Ramos (cell line): ENCODE results near the gene FHAD1.
"Not testable (repeated sequence)": the region's sequence is repeated elsewhere in the genome, so short reads cannot be mapped to it uniquely, and the experiment has no call there.

Source experiments
- in situ Hi-C: fragments of 300-500 bp; cut with MboI; formaldehyde crosslinking; loops from one replicate; pipeline ENCODE4 v1.14.3; 2022; ENCODE audit warnings: low sequenced_read_pairs; ENCODE audit not compliant: unreplicated experiment

FHAD1 gene

DNA sequence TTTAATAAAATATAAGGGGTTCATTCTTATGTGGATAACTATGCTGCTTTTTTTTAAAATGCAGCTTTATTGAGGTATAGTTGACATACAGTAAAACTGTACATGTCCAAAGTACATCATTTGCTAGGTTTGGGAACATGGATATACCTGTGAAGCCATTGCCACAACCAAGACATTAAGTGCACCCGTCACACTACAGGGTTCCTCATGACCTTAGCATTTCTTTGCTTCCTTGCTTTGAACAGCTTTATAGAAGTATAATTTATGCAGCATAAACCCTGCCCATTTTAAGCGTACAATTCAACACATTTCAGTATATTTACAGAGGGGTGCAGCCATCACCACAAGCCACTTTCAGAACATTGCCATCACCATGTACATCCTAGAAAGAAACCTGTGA is 26.3 kb downstream of the FHAD1 start:
- in situ Hi-C loops = no loop called here

DNA sequence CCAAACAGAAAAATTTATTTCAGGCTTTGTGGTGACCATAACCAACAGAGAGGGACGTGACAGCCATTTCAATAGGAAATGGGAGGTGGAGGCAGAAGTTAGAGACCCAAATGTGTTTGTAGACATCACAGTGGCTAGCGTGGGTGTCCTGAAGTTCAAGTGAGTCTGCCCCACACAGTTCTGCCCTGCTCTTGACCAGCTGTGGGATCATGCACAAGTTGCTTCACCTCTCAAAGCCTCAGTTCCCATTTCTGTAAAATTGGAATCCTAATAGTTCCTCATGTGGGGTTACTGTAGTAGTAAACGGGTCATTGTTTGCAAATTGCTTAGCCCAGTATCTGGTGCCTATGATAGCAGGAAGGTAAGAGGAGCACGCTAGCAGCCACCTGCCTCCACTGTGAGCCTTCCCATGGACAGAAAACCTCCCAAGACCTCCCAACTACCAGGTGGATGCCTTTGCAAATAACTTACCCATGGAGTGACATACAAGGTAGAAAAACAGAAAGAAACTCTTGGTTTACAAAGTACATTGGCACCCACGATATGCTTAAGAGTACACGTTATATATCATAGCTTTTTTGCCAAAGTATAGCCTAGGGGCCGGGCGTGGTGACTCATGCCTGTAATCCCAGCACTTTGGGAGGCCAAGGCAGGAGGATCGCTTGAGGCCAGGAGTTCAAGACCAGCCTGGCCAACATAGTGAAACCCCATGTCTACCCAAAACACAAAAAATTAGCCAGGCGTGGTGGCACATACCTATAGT is 29.1 kb downstream of the FHAD1 start:
- in situ Hi-C loops = no loop called here

DNA sequence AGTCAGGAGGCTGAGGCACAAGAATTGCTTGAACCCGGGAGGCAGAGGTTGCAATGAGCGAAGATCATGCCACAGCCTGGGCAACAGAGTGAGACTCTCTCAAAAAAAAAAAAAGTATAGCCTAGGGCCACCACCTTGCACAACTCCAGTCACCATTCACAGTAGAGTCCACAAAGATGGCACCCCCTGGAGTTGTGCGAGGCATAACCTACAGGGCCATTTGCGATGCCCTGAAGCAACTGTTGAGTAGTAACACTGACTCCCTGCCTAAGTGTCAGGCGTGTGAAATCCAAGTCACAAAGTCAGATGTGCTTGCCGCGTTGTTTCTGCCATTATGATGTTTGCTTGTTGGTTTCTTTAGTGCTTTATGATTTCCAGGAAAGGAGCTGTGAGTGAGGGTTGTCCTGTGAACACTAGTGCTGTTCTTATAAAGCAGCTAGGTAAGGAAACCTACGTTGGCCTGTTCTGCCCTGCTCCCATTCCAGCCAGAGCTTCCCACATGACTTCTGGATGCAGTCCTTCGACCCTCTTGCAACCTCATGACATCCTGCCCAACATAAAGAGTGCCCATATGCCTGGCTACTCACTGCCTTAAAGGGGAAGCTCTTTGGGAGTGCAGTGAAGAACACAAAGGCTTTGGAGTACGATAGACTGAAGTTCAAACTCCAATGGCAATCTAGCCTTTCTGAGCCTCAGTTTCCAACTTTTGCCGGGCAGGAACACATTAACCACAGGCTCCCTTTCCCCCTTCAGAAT is 29.8 kb downstream of the FHAD1 start:
- in situ Hi-C loops = no loop called here

DNA sequence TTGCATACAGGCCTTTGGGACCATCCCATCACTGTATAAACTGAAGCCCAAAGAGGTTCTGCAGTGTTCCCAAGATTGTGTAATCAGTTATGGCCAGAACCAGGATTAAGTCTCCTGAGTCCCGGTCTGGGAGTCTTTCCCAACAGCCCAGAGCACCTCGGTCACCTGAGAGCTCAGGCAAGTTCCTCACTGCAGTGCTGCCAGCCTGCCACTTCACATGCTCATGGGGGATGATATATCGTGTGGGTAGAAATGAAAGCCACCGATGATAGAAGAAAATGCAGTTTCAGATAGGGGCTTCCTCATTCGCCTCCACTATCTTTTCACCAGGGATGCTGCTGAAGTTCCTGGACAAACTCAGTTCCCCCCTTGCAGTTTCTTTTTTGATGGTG is 30.4 kb downstream of the FHAD1 start:
- in situ Hi-C loops = no loop called here

DNA sequence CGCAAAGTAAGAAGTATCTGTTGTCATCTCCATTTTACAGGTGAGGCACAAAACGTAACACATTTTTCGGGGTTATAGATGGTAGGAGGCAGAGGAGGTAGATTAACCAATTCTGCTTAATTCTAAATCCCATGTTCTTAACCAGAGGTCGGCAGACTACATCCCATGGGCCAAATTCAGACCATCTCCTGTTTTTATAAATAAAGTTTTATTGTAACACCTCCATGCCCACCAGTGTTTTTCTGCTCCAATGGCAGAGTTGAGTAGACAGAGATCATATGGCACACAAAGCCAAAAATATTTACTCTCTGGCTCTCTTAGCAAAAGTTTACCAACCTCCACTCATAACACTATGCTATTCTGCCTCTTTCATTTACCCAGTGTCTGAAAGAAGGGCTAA is 30.9 kb downstream of the FHAD1 start:
- in situ Hi-C loops = no loop called here

DNA sequence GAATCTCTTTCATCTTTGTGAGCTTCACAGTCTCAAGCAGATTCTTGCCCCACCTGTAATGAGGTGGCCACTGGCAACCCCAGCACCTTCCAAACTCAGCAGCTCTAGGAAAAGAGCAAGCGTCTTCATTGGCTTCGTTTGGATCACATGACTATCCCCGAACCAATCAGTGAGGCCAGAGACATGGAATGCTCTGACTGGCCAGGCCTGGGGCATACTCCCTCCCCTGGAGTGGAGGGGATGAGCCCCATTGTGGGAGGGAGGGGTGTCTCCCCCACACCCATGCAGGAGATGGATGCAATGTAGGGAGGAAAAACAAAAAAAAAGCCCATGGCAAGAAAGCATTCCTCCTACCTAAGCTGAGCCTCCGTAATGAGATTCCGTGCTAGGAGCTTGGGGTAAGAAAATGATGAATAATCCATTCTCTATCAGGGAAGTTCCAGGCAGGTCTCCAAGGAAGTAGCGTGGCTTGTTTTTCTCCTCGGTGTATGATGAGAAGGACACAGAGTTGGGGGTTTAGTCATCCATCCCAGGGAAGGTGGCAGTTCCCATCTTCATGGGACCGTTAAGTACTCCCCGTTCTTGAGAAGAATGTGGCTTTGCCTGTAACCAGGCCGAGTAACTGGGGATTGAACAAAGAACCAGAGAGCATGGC is 32.7 kb downstream of the FHAD1 start:
- in situ Hi-C loops = no loop called here

DNA sequence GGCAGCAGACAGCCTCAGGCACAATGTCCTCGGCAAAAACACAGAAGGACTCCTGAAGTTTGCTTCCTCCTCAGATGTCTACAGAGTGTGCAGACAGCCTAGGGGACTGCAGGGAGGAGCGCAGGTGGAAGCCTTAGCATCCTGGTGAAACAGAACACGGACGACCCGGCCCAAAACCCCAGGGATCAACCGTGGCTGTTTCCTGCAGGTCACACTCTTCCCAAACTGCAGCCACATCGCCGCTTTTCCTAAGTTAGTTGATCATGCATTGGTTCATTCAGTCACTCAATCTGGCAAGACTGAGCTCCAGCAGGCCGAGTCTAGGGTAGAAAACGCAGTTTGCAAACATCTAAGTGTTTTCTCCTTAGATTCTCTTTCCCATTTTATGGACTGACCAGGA is 33.4 kb downstream of the FHAD1 start:
- in situ Hi-C loops = no loop called here

DNA sequence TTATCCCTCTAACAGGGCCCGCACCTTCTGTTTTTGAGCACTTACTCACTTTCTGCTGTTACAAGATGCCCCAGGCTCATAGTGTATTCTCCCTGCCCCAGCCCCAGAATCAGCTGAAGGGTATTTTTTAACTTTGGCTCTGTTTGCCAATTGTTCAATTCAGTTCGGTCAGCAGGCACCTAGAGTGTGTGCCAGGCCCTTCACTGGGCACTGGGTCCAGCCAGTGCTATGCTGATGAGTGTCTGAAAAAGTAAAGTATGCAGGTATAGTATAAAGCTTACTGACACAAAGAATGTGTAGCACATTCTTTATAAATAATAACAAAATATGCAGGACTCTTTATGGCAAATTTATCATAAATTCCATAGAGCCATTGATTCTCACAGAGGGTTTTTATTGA is 35.0 kb downstream of the FHAD1 start:
- in situ Hi-C loops = no loop called here

DNA sequence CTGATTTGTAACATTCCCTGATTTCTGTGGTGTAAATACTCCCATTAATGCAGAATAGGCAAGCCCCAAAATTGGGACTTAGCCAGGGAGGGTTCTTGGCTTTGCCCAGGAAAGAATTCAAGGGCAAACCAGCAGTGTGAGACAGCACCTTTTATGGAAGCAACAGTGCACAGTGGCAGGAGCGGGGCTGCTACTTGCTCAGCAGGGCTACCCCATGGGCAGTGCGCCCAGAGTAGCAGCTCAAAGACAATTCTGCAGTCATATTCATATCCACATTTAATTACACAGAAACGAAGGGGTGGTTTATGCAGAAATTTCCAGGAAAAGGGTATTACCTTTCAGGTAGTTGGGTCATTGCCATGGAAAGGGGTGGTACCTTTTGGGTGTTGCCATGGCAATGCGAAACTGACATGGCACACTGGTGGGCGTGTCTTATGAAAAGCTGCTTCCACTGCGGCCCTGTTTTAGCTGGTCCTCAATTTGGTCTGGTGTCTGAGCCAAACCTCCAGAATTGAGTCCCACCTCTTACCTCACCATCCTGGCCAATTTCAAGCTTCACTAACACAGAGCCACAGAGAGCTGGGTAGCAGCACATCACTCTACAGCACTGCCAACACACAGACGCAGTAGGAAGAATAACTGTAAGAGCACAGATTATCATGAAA is 35.9 kb downstream of the FHAD1 start:
- in situ Hi-C loops = no loop called here

DNA sequence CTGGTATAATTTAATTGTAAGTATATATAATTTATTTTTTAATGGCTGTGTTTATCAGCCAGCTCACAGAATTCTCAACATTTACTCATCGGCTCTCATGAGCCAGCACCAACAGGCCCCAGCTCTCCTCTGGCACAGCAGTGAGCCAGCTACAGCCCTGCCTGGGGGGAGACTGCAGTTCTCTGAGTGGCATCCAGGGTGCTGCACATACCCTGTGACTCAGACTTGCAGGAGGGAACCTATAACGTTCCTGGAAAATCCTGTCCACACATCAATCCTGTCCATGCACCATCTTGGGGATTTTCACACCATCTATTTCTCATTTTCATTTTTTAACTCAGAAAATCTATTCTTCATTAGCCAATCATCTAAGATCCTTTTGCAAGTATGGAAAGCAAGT is 36.5 kb downstream of the FHAD1 start:
- in situ Hi-C loops = no loop called here

DNA sequence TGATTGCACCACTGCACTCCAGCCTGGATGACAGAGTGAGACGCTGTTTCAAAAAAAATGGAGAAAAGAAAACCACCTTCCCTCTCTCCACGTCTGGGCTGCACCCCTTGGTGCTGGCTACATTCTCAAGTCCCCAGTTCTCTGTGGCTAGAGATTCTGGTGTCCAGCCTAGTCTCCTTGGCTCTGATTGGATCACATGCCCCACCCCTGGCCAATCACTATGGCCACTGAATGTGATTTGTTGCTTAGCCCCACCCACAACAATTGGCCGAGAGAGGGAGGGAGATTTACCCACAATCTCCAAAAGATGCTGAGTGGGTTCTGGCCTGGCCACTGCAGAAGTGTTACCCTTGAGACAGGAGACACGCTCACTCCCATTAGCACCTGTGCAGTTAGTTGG is 39.4 kb downstream of the FHAD1 start:
- in situ Hi-C loops = no loop called here

DNA sequence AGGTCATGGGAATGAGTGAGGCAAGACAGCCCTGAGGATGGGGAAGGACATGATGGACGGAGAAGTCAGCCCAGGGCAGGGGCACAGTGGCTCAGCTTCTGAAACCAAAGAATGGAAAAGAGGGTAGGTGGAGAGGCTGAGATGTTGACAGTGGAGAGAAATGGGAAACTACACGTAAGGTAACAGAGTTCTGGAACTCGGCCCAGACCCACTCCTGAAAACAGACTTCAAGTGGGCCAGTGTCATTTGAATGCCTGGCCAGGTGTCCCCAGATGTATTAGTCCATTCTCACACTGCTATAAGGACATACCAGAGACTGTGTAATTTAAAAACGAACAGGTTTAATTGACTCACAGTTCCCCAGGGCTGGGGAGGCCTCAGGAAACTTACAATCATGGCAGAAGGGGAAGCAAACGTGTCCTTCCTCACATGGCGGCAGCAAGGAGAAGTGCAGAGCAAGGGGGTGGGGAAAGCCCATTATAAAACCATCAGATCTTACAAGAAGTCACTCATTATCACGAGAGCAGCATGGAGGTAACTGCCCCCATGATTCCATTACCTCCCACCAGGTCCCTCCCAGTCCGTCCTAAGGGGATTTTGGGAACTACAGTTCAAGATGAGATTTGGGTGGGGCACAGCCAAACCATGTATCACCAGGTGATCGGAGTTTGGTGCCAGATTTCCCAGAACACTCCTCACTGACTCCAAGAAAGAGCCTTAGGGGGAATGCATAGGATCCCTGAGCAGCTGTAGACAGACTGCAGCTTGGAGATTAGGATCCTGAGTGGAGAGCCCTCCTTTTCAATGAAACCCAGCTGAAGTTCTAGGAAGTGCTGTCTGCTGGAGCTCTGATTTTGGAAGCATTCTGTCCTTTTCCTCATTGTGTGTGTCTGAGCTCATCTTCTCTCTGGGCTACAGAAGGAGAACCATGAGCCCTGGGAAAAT is 40.3 kb downstream of the FHAD1 start:
- in situ Hi-C loops = no loop called here

DNA sequence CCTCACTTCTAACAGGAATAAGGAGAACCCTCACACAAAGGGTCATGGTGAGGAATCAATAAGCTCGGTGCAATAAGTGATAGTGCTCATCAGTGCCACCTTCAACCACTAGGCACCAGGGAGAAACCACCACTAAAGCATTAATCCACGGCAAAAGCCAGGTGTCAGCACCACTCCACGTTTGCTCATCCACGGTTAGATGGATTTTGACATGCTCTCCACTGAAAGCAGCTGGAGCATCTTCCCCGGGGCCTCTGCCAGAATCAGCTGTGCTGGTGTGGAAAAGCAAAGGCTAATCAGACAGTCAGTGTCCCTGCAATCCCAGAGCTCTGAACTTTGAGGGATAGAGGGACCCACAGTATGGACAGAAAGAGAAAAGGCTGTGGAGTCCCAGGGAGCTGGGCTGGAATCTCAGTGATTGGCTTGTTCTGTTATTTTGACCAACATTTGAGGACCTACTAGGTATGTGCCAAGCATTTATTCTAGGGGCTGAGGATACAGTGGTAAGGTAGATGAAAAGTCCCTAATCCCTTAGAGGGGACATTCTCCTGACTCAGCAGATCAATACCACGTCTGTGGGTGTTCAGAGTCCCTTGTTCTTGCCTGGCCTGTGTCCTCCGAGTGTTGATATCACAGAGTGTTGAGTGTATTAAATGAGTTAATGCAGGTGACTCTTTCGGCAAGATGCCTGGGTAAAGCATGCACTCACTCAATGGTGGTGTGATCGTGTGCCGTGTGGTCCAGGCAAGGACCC is 41.3 kb downstream of the FHAD1 start:
- in situ Hi-C loops = no loop called here

DNA sequence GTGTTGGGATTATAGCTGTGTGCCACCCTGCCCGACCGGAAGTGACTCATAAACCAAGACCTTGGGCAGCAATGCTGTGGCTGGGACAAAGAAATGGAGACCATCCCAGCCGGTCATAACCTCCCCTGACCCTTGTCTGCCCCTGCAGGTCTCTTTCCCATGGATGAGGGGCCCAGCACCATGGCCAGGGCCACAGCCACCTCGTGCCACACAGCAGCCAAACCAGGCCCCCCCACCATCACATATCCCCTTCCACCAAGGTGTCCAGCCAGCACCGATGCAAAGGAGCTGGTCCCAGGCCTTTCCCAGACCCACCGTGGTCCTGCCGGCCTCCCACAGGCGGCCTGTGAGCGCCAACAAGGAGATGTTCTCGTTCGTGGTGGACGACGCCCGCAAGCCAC is 42.2 kb downstream of the FHAD1 start:
- in situ Hi-C loops = no loop called here

DNA sequence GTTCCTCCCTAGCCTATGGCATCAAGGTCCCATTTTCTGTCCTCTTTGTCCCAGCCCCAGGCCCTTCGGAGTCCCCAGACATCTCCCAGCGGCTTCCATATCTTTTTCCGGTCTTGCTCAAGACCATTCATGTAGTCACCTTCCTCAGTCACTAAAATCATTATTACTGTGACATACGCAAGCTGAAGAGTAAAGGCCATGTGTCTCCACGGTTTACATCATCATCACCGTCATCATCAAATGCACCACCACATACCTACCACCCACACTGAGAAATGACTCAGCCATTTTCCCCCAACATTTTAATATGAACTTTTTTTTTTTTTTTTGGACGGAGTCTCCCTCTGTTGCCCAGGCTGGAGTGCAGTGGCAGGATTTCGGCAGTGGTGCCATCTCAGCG is 43.4 kb downstream of the FHAD1 start:
- in situ Hi-C loops = no loop called here

DNA sequence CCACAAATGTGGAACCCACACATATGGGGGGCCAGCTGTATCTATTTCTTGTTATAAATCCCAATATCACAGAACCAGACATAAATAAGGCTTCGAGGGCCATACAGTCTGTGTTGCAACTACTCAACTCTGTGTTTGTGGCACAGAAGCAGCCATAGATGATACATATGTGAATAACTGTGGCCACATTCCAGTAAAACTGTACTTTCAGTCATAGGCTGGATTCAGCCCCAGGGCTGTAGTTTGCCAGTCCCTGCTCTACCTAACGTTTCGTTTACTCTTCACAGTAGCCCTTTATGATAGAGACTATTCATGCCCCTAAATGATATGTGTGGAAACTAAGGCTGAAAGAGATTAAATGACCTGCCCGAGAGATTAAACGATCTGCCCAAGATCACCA is 48.7 kb downstream of the FHAD1 start:
- in situ Hi-C loops = no loop called here

DNA sequence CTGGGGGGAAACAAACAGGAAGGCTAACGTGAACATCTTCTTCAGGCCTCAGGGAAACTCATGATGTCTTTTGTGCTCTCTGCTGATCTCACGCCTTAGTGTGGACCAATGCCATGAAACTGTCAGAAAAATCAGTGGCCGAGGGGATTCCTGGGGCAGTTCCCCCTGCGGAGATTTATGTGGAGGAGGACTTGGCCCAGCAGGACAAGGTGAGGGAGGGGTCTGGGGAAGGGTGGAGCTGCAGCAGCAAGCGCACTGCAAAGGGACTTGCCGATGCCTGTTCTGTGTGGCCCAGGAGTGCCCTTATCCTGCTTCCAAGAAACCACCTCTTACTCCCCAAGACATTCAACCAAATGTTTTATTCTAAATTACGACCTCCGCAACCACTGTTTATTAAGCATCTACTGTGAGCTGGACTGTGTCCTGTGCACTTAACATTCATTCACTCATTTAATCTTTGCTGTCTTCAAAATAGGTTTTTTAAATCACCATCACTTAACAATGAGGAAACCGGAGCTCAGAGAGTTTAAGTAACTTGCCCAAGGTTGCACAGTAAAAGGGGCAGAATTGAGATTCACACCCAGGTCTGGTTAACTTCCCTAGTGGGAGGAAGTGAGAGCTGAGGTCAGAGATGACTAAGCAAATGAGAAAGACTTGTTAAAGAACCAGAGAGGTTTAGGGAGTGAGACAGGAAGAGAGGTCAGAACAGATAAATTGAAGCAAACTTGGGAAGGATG is 49.7 kb downstream of the FHAD1 start:
- in situ Hi-C loops = no loop called here

DNA sequence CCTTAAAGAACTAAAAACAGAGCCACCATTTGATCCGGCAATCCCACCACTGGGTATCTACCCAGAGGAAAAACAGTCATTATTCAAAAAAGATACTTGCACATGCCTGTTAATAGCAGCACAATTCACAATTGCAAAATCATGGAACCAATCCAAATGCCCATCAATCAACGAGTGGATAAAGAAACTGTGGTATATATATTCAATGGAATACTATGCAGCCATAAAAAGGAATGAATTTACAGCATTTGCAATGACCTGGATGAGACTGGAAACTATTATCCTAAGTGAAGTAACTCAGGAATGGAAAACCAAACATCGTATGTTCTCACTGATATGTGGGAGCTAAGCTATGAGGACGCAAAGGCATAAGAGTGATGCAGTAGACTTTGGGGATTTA is 51.0 kb downstream of the FHAD1 start:
- in situ Hi-C loops = not testable (repeated sequence)
